ENCODE results near the gene KNCN.

The KNCN gene

DNA sequence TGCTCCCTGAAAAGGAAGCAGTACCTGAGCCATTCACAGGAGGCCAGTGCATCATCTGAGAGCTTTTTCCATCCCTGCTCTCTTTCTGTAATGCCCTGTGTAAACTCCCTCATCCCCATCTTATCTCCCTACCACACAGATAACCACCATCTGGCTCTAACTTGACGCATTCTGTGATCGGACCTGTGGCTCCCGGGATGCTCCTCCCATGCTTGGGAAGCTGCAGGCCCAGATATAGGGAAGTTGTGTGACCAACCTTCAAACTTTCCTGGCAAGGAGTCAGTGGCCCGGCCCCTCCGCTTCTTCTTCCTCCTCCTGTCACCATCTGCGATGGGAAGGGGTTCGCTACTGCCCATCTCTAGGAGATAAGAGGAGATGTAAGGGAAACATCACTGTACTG, 31.5 kb upstream of the KNCN start:
- no peaks in the 10 kb centered on the region for H3K9me3 ChIP-seq (ENCODE audit: low read length)
- no peaks in the 10 kb centered on the region for H3K4me1 ChIP-seq (ENCODE audit: insufficient read depth, low read length)
- peaks cover 55% of the 10 kb centered on the region for H3K36me3 ChIP-seq (ENCODE audit: insufficient read depth, low read length)
- no peaks in the 10 kb centered on the region for H3K27me3 ChIP-seq (ENCODE audit: control insufficient read depth in 1 of 2, insufficient read depth in 2 of 2, low read length in 2 of 2)
- H3K9ac ChIP-seq (ENCODE audit: low read length), result no peak overlapping the region
- H3K27ac ChIP-seq (ENCODE audit: low read depth, low read length), result no peak overlapping the region
- H3K4me3 ChIP-seq (ENCODE audit: low read depth in 1 of 2, low read length in 2 of 2), result no peak overlapping the region

DNA sequence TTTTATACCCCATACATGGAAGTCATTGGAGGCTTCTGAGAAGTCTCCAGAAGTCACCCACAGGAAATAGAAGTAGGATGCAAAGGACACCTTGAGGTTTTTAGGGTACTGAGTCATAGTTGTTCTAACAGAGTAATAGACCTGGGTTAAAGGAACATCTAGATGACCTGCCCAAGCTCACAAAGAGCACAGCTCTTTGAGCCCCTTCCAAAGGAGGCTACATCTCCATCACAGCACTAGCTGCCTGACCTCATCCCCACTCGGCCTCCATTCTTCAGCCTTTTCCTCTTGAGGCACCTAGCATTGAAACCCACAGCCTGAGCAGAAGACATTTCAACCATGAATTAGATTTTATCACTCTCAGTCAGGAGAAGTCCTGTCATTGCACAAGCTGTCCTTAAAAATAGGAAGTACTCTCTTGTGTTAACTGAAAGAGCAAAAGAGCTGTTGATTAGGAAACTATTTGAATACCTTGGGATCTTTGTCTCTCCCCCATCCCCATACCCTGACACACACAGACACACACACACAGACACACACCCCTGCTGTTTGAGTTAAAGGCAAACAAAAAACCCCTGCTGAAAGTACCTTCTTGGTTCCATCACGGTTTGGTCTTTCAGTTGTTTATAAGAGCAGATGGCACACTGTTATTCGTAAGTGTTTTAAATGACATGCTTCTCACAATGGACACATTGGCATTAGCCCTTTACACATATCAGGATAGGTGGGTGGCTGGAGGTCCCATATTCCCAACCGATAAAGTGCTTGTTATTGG, 30.4 kb upstream of the KNCN start:
- H3K4me1 ChIP-seq (ENCODE audit: insufficient read depth, low read length), result no peaks in the 10 kb centered on the region
- peaks cover 63% of the 10 kb centered on the region for H3K36me3 ChIP-seq (ENCODE audit: insufficient read depth, low read length)
- no peaks in the 10 kb centered on the region for H3K9me3 ChIP-seq (ENCODE audit: low read length)
- no peak overlapping the region for H3K4me3 ChIP-seq (ENCODE audit: low read depth in 1 of 2, low read length in 2 of 2)
- no peaks in the 10 kb centered on the region for H3K27me3 ChIP-seq (ENCODE audit: control insufficient read depth in 1 of 2, insufficient read depth in 2 of 2, low read length in 2 of 2)
- no peak overlapping the region for H3K9ac ChIP-seq (ENCODE audit: low read length)
- no peak overlapping the region for H3K27ac ChIP-seq (ENCODE audit: low read depth, low read length)

DNA sequence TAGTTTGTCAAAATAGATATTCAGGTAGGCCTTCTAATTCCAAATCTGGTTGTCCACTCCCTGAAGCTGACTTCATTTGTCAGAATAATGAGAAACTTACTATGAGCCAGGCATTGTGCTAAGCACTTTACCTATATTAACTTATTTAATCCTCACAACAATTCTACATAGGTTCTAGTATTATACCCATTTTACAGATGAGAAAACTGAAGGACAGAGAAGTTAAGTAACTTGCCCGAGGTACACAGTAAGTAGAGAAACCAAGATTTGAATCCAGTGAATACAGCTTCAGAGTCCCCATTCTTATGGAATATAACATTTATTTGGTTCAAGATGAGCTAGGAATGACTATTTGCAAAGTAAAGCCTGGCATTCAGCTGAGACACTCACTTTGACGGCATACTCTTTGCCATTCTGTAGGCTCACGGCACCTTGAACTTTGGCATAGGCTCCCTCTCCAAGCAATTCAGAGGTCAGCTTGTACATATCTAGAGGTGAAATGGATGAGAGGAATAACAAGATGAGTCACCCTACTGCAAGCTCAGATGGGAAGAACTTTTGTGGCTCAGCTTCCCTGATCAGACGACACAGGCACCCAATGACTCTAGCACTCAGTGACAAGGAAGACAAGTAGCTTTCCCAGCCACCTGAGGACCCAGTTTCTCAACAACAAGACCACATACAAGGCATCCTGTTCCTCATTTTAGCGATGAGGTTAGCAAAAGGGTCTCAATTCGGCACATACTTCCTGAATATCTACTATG, 28.9 kb upstream of the KNCN start:
- Histone ChIP-seq H3K4me3 (ENCODE audit: low read depth in 1 of 2, low read length in 2 of 2) (no peak overlapping the region), H3K9me3 (ENCODE audit: low read length) (no peaks in the 10 kb centered on the region), H3K27me3 (ENCODE audit: control insufficient read depth in 1 of 2, insufficient read depth in 2 of 2, low read length in 2 of 2) (no peaks in the 10 kb centered on the region), H3K27ac (ENCODE audit: low read depth, low read length) (no peak overlapping the region), H3K4me1 (ENCODE audit: insufficient read depth, low read length) (peaks cover 7% of the 10 kb centered on the region), H3K9ac (ENCODE audit: low read length) (no peak overlapping the region), H3K36me3 (ENCODE audit: insufficient read depth, low read length) (peaks cover 65% of the 10 kb centered on the region)

DNA sequence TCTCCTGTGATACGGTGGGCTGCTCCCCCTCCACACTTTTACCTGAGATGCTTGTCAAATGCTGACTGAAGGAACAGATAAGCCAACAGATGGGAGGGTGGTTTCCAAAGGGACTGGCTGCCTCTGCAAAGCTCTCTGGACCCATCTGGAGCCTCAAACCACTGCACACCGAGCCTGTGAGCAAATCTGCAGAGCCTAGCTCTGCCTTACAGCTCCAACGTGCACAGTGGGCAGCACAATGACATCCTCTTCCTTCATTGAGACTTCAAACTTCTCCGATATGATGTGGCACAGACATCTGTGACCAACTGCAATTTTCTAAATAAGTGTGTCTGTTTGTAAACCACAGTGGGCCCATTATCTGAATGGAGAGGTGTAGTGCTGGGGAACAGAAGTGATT, 26.2 kb upstream of the KNCN start:
- Histone ChIP-seq H3K4me3 (ENCODE audit: low read depth in 1 of 2, low read length in 2 of 2) (no peak overlapping the region), H3K9me3 (ENCODE audit: low read length) (no peaks in the 10 kb centered on the region), H3K36me3 (ENCODE audit: insufficient read depth, low read length) (peaks cover 52% of the 10 kb centered on the region)

DNA sequence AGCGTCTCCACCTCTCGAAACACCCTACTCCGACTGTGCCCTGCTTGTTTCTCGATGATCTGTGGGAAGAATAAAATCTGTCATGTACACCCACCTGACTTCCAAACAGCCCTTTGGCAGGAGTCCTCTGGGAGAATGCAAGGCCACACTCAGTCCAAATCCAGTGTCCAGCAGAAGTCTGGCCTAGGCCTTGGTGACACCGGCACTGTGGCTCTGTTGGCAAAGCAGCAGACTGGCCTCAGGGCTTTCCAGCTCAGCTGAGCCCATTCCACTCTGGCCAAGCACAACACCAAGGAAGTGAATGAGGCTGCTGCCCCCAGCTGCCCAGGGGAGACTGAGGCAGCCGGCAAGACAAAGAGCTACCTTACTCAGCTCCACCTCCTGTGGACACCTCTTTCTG, 25.1 kb upstream of the KNCN start:
- peaks cover 42% of the 10 kb centered on the region for H3K36me3 ChIP-seq (ENCODE audit: insufficient read depth, low read length)
- H3K4me1 ChIP-seq (ENCODE audit: insufficient read depth, low read length), result peaks cover 7% of the 10 kb centered on the region
- H3K4me3 ChIP-seq (ENCODE audit: low read depth in 1 of 2, low read length in 2 of 2), result no peak overlapping the region
- no peak overlapping the region for H3K27ac ChIP-seq (ENCODE audit: low read depth, low read length)
- H3K9ac ChIP-seq (ENCODE audit: low read length), result no peak overlapping the region
- no peaks in the 10 kb centered on the region for H3K27me3 ChIP-seq (ENCODE audit: control insufficient read depth in 1 of 2, insufficient read depth in 2 of 2, low read length in 2 of 2)
- H3K9me3 ChIP-seq (ENCODE audit: low read length), result no peaks in the 10 kb centered on the region

More for the DNA sequence above, 26.2 kb upstream of the KNCN start:
- Histone ChIP-seq H3K4me1 (ENCODE audit: insufficient read depth, low read length) (peaks cover 7% of the 10 kb centered on the region), H3K9ac (ENCODE audit: low read length) (no peak overlapping the region), H3K27ac (ENCODE audit: low read depth, low read length) (no peak overlapping the region), H3K27me3 (ENCODE audit: control insufficient read depth in 1 of 2, insufficient read depth in 2 of 2, low read length in 2 of 2) (no peaks in the 10 kb centered on the region)

DNA sequence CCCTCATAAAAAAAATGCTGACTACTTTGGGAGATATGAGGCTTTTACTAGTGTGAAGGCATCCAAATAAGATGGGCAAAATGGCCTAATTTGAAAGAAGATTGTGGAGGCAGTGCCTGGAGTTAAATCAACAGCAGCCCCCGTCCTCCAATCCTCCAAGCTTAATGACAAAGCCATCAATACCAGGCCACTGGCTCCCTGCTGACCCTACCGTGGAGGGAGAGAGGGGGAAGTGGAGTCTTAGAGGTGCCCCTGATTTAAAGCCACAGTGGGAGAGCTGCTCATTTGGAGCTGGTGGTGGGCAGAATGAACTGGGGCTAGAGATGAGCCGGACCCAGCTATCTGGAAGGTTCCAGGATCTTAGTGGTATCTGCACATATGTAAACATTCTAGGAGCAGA, 24.3 kb upstream of the KNCN start:
- H3K9ac ChIP-seq (ENCODE audit: low read length), result no peak overlapping the region
- H3K27ac ChIP-seq (ENCODE audit: low read depth, low read length), result no peak overlapping the region
- no peaks in the 10 kb centered on the region for H3K9me3 ChIP-seq (ENCODE audit: low read length)
- no peaks in the 10 kb centered on the region for H3K27me3 ChIP-seq (ENCODE audit: control insufficient read depth in 1 of 2, insufficient read depth in 2 of 2, low read length in 2 of 2)
- peaks cover 40% of the 10 kb centered on the region for H3K36me3 ChIP-seq (ENCODE audit: insufficient read depth, low read length)
- H3K4me1 ChIP-seq (ENCODE audit: insufficient read depth, low read length), result peaks cover 7% of the 10 kb centered on the region
- H3K4me3 ChIP-seq (ENCODE audit: low read depth in 1 of 2, low read length in 2 of 2), result no peak overlapping the region

DNA sequence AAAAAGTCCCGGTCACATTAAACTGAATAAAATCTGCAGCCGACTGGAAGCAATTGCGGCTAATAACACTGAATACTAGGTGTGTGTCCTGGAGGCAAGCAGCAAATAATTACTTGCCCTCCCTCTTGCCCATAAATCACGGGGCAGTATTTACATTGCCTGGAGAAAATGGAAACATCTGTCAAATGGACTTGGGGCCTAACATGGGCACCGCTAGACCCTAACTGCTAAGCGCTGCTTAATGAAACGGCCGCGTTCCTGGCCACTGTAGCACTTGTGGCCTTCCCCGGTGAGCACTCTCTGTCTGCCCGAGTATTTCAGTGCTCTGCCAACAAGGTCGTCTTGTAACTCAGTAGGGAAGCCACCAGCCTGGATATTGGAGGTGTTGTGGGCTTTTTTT, 23.9 kb upstream of the KNCN start:
- Histone ChIP-seq H3K27me3 (ENCODE audit: control insufficient read depth in 1 of 2, insufficient read depth in 2 of 2, low read length in 2 of 2) (no peaks in the 10 kb centered on the region), H3K9ac (ENCODE audit: low read length) (no peak overlapping the region), H3K9me3 (ENCODE audit: low read length) (no peaks in the 10 kb centered on the region), H3K36me3 (ENCODE audit: insufficient read depth, low read length) (peaks cover 40% of the 10 kb centered on the region), H3K4me3 (ENCODE audit: low read depth in 1 of 2, low read length in 2 of 2) (no peak overlapping the region), H3K4me1 (ENCODE audit: insufficient read depth, low read length) (peaks cover 9% of the 10 kb centered on the region), H3K27ac (ENCODE audit: low read depth, low read length) (no peak overlapping the region)

DNA sequence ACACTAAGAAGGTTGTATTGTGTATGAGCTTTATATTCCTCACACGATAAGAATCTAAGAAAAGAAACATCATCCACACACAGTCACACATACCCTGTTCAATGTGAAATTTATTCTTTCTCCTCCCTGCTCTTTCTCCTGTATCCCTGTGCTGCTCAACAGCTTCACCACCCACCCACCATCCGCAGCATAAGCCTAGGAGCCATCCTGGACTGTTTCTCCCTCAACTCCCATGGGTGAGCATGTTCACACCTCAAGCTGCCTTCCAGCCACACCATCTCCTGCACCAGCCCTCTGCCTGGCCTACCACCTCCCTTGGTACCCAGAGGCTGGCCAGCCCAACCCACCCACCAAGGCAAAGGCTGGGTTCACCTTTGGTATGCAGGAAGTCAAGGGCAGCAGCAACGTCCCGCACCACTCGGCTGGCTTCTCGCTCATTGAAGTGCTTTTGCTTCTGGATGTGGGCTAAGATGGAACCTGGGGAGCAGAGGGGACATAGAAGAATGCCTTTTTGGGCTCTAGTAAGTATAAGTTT, 20.3 kb upstream of the KNCN start:
- Histone ChIP-seq H3K36me3 (ENCODE audit: insufficient read depth, low read length) (peaks cover 28% of the 10 kb centered on the region), H3K27ac (ENCODE audit: low read depth, low read length) (no peak overlapping the region), H3K9me3 (ENCODE audit: low read length) (no peaks in the 10 kb centered on the region), H3K27me3 (ENCODE audit: control insufficient read depth in 1 of 2, insufficient read depth in 2 of 2, low read length in 2 of 2) (no peaks in the 10 kb centered on the region), H3K4me3 (ENCODE audit: low read depth in 1 of 2, low read length in 2 of 2) (no peak overlapping the region), H3K9ac (ENCODE audit: low read length) (no peak overlapping the region), H3K4me1 (ENCODE audit: insufficient read depth, low read length) (peaks cover 21% of the 10 kb centered on the region)

DNA sequence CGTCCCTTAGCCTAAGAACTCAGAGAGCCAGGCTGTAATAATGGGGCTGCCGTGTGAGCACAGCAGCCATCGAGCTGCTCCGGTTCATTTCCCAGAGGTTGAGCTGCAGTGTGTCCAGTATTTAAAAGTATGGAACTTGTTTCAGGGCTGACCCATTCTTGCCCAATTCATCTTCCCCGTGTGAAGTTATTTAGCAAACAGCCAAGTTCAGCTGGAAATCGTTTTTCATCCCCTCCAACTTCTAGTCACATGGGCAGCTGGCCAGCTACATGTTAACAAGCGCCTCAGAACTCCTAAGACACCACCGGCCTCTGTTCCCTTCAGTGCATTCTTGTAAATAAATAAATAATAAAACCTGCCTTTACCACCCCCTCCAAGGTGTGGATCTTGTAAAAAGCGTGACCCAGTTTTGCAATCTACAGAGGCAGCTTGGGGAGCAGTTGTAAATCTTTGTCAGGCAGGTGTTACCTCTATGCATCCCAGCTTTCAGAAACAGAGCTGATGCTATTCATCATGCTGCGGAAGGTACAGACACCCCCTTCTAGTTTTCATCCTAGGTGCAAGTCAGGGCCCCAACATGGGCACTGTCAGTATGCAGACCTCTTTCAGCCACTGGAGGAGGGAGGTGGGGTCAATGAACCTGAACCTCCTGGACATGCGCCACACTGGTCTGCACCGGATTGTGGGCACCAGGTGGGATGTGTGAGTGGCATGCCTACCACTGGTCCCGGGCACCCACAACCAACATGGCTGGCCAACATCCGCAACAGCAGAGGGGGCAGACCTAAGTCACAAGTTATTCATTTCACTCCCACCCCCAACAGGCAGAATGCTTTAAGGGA, 18.7 kb upstream of the KNCN start:
- H3K36me3 ChIP-seq (ENCODE audit: insufficient read depth, low read length), result peaks cover 32% of the 10 kb centered on the region

DNA sequence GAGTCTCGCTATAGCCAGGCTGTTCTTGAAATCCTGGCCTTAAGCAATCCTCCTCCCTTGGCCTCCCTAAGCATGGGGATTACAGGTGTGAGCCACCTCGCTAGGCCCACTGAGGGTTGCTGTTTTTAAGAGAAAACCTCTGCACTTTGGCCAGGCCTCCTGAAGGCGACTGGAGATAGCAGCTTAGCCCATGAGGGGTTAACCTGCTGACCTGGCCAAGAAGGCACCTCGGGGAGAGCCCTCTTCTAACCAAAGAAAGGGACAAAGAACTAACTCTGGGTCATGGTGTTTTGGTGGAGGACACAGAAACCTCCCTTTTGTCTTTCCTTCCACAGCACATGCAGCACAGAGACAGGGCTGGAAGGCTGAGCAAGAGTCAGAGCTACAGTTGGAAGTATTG, 17.7 kb upstream of the KNCN start:
- H3K27ac ChIP-seq (ENCODE audit: low read depth, low read length), result no peak overlapping the region
- peaks cover 39% of the 10 kb centered on the region for H3K36me3 ChIP-seq (ENCODE audit: insufficient read depth, low read length)
- no peaks in the 10 kb centered on the region for H3K9me3 ChIP-seq (ENCODE audit: low read length)
- no peaks in the 10 kb centered on the region for H3K27me3 ChIP-seq (ENCODE audit: control insufficient read depth in 1 of 2, insufficient read depth in 2 of 2, low read length in 2 of 2)
- peak overlapping the region in 1 of 2 donors; percentile 2 for H3K4me3 ChIP-seq (ENCODE audit: low read depth in 1 of 2, low read length in 2 of 2)
- no peak overlapping the region for H3K9ac ChIP-seq (ENCODE audit: low read length)
- peaks cover 13% of the 10 kb centered on the region for H3K4me1 ChIP-seq (ENCODE audit: insufficient read depth, low read length)

More for the DNA sequence above, 18.7 kb upstream of the KNCN start:
- no peaks in the 10 kb centered on the region for H3K9me3 ChIP-seq (ENCODE audit: low read length)
- H3K27me3 ChIP-seq (ENCODE audit: control insufficient read depth in 1 of 2, insufficient read depth in 2 of 2, low read length in 2 of 2), result no peaks in the 10 kb centered on the region
- peaks cover 13% of the 10 kb centered on the region for H3K4me1 ChIP-seq (ENCODE audit: insufficient read depth, low read length)
- no peak overlapping the region for H3K9ac ChIP-seq (ENCODE audit: low read length)
- no peak overlapping the region for H3K4me3 ChIP-seq (ENCODE audit: low read depth in 1 of 2, low read length in 2 of 2)
- H3K27ac ChIP-seq (ENCODE audit: low read depth, low read length), result no peak overlapping the region

DNA sequence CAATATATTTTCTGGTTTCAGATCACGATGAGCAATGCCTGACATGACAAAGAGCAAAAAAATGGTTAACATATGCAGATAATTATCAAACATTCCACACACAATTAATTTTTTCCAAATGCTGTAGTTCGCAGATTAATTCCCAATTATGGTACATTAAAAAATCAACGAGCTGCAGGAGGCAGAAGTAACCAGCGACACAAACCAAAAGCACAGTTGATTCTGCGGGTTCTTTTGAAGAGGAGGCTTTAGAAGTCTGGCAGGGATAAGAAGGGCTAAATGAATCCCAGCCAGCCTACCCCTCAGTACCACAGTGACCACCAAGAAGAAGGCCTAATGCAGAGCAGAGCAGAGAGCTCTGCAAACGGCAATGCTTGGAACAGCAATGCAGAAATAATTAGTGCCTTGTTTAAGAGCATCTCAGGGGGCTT, 17.0 kb upstream of the KNCN start:
- Histone ChIP-seq H3K36me3 (ENCODE audit: insufficient read depth, low read length) (peaks cover 39% of the 10 kb centered on the region), H3K4me3 (ENCODE audit: low read depth in 1 of 2, low read length in 2 of 2) (no peak overlapping the region), H3K4me1 (ENCODE audit: insufficient read depth, low read length) (peaks cover 13% of the 10 kb centered on the region), H3K9ac (ENCODE audit: low read length) (no peak overlapping the region), H3K9me3 (ENCODE audit: low read length) (no peaks in the 10 kb centered on the region), H3K27me3 (ENCODE audit: control insufficient read depth in 1 of 2, insufficient read depth in 2 of 2, low read length in 2 of 2) (no peaks in the 10 kb centered on the region), H3K27ac (ENCODE audit: low read depth, low read length) (no peak overlapping the region)

All from muscle layer of colon (tissue), 2 donors.